UCSD-AML1 (cell line): ENCODE measurements around the gene RFX7.
"Not testable (repeated sequence)": the region's sequence is repeated elsewhere in the genome, so short reads cannot be mapped to it uniquely, and the experiment has no call there.

ENCODE experiments used
- DNase-seq: peaks from one replicate; lab custom pipeline; 2025; ENCODE audit not compliant: unreplicated experiment; lab: John Stamatoyannopoulos, UW

The RFX7 gene

GRCh38 chr15:56243163-56244037 lies at the start of gene RFX7:
TSS of gene RFX7 (minus strand) at chr15:56243879. CDS start at chr15:56243285, 594 bp downstream.
- peak; percentile 75 for DNase-seq

GRCh38 chr15:56292546-56293316 lies 49.1 kb upstream of the RFX7 start:
- DNase-seq: no peak

- no peak for DNase-seq
Observed at GRCh38 chr15:56291741-56292140, 48.1 kb upstream of the RFX7 start.

GRCh38 chr15:56286213-56286612 lies 42.5 kb upstream of the RFX7 start:
- DNase-seq: no peak

GRCh38 chr15:56281145-56281544 lies 37.5 kb upstream of the RFX7 start:
- DNase-seq: no peak

GRCh38 chr15:56273724-56274123 lies 30.0 kb upstream of the RFX7 start:
- DNase-seq: no peak

- no peak for DNase-seq
Observed at GRCh38 chr15:56272454-56272853, 28.8 kb upstream of the RFX7 start.

- DNase-seq: not testable (repeated sequence)
Observed at GRCh38 chr15:56266465-56266864, 22.8 kb upstream of the RFX7 start.

- no peak for DNase-seq
Observed at GRCh38 chr15:56261854-56262509, 18.3 kb upstream of the RFX7 start.

- not testable (repeated sequence) for DNase-seq
Observed at GRCh38 chr15:56257306-56257705, 13.6 kb upstream of the RFX7 start.

- DNase-seq: no peak
Observed at GRCh38 chr15:56254265-56254664, 10.6 kb upstream of the RFX7 start.

GRCh38 chr15:56252386-56252785 lies 8.7 kb upstream of the RFX7 start:
- DNase-seq: no peak

- DNase-seq: no peak
Observed at GRCh38 chr15:56251315-56252095, 7.8 kb upstream of the RFX7 start.

GRCh38 chr15:56250626-56251025 lies 6.9 kb upstream of the RFX7 start:
- no peak for DNase-seq

GRCh38 chr15:56249092-56249491 lies 5.4 kb upstream of the RFX7 start:
- DNase-seq: no peak

GRCh38 chr15:56248311-56248992 lies 4.8 kb upstream of the RFX7 start:
- no peak for DNase-seq

GRCh38 chr15:56247266-56247665 lies 3.6 kb upstream of the RFX7 start:
- DNase-seq: no peak

GRCh38 chr15:56245871-56246814 lies 2.5 kb upstream of the RFX7 start:
- peak; percentile 92 for DNase-seq
